Glomerular visceral epithelial cell (primary cell): ENCODE measurements around the gene MYOM3.

ENCODE experiments used
- DNase-seq: peaks from one replicate; pipeline ENCODE4 v3.0.0-alpha.2; 2016; ENCODE audit errors: extremely low spot score

Gene MYOM3

GRCh38 chr1:24114753-24115152, 2.8 kb upstream of the MYOM3 start:
- DNase-seq, result no peak

- DNase-seq, result no peak
Observed at GRCh38 chr1:24113641-24114033, 1.7 kb upstream of the MYOM3 start.

GRCh38 chr1:24111262-24111995, 506 bp downstream of the MYOM3 start:
- DNase-seq, result no peak

GRCh38 chr1:24110642-24111261, 1.2 kb downstream of the MYOM3 start:
- no peak for DNase-seq

GRCh38 chr1:24109686-24110475, 2.1 kb downstream of the MYOM3 start:
- no peak for DNase-seq

- no peak for DNase-seq
Observed at GRCh38 chr1:24109166-24109483, 2.8 kb downstream of the MYOM3 start.

GRCh38 chr1:24108334-24109165, 3.4 kb downstream of the MYOM3 start:
- DNase-seq, result peak; percentile 89

GRCh38 chr1:24107462-24108138, 4.3 kb downstream of the MYOM3 start:
- peak; percentile 76 for DNase-seq

GRCh38 chr1:24105368-24106160, 6.4 kb downstream of the MYOM3 start:
- no peak for DNase-seq

- no peak for DNase-seq
Observed at GRCh38 chr1:24104854-24105253, 7.1 kb downstream of the MYOM3 start.

- DNase-seq, result no peak
Observed at GRCh38 chr1:24103879-24104278, 8.1 kb downstream of the MYOM3 start.

GRCh38 chr1:24103408-24103807, 8.5 kb downstream of the MYOM3 start:
- no peak for DNase-seq

GRCh38 chr1:24102961-24103360, 9.0 kb downstream of the MYOM3 start:
- no peak for DNase-seq

GRCh38 chr1:24101796-24102586, 9.9 kb downstream of the MYOM3 start:
- no peak for DNase-seq

GRCh38 chr1:24100945-24101737, 10.8 kb downstream of the MYOM3 start:
- DNase-seq, result no peak

- no peak for DNase-seq
Observed at GRCh38 chr1:24098943-24099638, 12.8 kb downstream of the MYOM3 start.

- DNase-seq, result no peak
Observed at GRCh38 chr1:24098102-24098501, 13.8 kb downstream of the MYOM3 start.

- no peak for DNase-seq
Observed at GRCh38 chr1:24097663-24098062, 14.3 kb downstream of the MYOM3 start.
